ENCODE measurements around the gene ROPN1.

The ROPN1 gene

GRCh38 chr3:123941121-123941520, 50.8 kb downstream of the ROPN1 start:
- no peak for DNase-seq

- DNase-seq: no peak
Measured at GRCh38 chr3:123939706-123940105, 52.2 kb downstream of the ROPN1 start.

- no peak for DNase-seq
Measured at GRCh38 chr3:123936400-123936799, 55.5 kb downstream of the ROPN1 start.

GRCh38 chr3:123935830-123936229, 56.1 kb downstream of the ROPN1 start:
- no peak for DNase-seq

- no peak for DNase-seq
Measured at GRCh38 chr3:123934250-123934649, 57.7 kb downstream of the ROPN1 start.

GRCh38 chr3:123930445-123930844, 61.5 kb downstream of the ROPN1 start:
- DNase-seq: no peak

GRCh38 chr3:123929325-123929724, 62.6 kb downstream of the ROPN1 start:
- no peak for DNase-seq

GRCh38 chr3:123926396-123926795, 65.5 kb downstream of the ROPN1 start:
- DNase-seq: no peak

GRCh38 chr3:123920868-123921267, 71.1 kb downstream of the ROPN1 start:
- DNase-seq: no peak

- DNase-seq: no peak
Measured at GRCh38 chr3:123920383-123920782, 71.5 kb downstream of the ROPN1 start.

- DNase-seq: no peak
Measured at GRCh38 chr3:123919353-123919752, 72.6 kb downstream of the ROPN1 start.
